HK-2 (cell line): Measurements from ENCODE around the gene HMOX2.

Experiments used
- DNase-seq: peaks from one replicate; pipeline ENCODE4 v3.0.0-alpha.2; 2018; ENCODE audit not compliant: unreplicated experiment

HMOX2 gene

DNA sequence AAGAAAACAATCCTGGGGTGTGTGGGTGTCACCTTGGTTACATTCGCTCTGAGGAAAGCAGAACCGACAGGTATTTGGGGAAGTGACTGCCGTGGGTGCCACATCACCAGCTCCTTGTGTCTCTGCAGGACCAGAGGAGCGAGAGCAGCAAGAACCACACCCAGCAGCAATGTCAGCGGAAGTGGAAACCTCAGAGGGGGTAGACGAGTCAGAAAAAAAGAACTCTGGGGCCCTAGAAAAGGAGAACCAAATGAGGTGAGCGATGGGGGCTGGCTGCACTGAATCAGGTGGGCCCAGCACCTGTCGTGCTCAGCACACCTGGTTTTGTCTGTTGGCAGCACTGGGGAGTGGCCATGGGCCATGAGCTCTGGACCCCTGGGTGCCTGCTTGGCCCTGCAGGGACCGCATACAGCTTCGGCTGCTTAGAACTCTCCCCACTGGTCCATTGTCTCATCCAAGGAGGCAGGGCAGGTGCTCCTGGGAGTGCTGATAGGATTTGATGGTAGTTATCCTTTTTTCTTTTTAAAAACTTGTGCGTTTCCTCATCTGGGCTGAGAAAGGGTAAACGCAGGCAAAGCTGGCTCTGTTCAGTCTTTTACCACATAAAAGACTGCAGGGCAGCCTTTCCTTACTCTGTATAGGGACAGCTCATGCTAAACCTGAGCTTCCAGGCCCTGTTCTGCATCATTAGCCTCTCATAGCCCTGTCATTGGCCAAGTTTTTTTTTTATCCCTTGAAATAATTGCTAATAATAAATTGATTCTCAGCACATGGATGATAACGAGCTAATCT lies 29.4 kb downstream of the HMOX2 start:
- DNase-seq = no peak

GRCh38 chr16:4506450-4506849 lies 30.3 kb downstream of the HMOX2 start:
- no peak for DNase-seq

DNA sequence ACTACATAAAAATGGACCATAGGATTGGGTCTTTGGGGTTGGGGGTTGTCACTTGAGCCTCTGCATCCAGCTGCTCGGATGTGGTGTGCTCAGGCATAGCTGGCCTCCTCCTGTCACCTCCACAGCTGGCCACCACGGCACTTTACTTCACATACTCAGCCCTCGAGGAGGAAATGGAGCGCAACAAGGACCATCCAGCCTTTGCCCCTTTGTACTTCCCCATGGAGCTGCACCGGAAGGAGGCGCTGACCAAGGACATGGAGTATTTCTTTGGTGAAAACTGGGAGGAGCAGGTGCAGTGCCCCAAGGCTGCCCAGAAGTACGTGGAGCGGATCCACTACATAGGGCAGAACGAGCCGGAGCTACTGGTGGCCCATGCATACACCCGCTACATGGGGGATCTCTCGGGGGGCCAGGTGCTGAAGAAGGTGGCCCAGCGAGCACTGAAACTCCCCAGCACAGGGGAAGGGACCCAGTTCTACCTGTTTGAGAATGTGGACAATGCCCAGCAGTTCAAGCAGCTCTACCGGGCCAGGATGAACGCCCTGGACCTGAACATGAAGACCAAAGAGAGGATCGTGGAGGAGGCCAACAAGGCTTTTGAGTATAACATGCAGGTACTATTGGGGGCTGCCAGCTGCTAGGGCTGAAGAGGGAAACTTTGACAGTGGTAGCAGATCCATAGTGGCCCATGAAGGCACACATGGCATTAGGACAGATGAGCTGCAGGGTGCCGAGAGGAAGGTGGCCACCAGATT lies 31.6 kb downstream of the HMOX2 start:
- DNase-seq = no peak

DNA sequence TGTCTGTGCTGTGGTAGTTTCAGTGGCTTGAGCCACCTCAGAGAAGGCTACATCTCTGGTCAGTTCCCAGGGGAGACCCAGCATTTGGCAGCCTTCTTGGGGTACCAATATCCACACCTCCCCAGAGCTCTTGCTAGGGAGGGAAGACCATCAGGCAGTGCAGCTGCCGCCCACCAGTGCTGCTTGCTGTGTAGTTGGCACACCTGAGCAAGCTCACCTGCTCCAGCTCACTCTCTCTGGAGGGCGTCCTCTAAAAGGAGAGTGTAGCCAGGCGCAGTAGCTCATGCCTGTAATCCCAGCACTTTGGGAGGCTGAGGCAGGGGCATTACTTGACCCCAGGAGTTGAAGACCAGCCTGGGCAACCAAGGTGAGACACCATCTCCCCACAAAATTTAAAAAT lies 32.6 kb downstream of the HMOX2 start:
- no peak for DNase-seq

GRCh38 chr16:4509420-4509819 lies 33.2 kb downstream of the HMOX2 start:
- no peak for DNase-seq

DNA sequence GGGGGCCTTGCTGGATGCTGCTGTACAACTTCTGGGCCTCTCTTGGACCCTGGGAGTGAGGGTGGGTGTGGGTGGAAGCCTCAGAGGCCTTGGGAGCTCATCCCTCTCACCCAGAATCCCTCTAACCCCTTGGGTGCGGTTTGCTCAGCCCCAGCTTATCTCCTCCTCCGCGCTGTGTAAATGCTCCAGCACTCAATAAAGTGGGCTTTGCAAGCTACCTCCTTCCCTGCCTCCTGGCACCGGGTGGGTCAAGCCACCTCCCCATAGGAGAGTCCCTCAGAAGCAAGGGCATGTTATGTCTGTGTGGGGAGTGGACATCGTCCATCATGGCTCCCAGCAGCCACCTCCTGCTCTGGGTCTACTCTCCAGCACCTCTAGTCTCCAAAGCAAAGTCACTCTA lies 33.9 kb downstream of the HMOX2 start:
- DNase-seq = no peak

- no peak for DNase-seq
These were observed 34.7 kb downstream of the HMOX2 start for GRCh38 chr16:4510747-4511426.

DNA sequence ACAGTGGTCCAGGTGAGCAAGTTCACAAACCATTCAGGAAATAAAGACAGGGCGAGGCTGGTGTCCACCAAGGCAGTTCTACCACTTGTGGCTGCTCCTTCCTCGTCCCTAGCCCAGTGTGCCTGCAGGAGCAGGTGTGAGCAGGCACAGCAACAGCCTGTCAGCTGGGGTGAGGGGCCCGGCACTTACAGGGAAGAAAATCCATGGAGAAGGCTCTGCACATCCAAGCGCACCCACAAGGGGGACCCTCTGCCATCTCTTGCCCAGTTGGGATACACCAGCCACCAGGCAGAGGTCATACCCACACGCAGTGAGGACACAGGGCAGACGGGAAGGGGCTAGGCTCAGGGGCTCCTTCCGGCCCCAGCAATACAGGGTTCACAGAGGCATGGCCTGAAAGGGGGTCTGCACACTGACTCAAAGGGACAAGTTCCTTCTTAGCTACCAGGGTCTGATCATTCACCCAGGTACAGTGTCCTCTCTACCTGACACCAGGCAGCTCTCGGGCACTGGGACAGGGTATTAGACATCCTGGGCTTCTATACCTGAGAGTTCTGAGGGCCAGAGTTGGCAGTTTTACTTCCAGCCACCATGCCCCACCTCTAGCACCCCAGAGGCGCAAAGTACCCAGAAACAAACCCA lies 35.4 kb downstream of the HMOX2 start:
- DNase-seq = no peak

DNA sequence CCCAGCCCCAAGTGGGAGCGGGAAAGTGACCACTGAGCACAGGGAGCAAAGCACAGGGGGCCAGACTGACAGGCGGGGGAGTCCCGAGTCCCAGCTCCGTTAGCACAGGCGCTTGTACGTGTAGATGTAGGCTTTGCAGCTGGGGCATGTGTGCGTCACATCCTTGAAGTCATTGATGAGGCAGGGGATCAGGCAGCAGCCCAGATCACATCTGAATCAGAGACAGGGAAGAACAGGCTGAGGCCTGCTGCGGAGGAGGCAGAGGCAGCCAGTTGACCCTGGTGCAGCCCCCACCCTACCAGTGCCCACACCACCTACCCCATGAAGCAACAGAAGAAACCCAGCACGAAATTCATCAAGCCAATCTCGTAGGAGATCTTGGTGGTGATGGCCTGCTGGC lies 36.3 kb downstream of the HMOX2 start:
- no peak for DNase-seq

DNA sequence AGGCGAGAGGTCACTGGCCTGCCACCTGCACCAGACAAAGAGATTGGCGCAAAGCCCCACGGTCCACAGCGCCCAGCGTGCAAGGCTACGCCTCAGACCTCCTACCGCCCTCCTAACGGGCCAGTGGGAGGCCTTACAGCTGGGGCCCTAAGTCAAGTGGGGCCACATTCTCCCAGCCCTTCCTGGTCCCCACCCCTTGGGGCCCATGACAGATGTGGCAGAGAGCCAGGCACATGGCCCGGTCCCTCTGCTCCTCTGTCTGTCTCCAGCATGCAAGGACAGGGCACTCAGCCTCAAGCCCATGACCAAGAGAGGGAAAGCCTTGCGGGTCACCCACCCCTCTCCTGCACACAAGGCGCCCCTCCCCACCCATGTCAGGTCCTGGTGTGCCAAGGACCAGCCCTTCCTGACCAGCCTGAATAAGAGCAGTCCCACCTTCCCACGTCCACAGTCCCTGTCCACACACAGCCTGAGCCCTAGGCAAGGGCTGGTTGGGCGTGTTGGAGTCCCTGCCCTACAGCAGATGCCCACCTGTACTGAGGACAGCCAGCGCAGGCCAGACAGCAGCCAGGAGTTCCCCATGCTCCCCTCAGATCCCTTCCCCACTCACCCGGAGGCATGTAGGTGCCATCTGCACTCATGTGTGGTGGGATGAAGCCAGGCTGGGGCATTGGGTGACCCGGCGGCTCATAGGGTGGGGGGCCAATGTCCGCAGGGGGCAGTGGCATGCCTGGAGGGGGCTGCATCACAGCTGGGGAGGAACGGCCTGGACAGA lies 37.1 kb downstream of the HMOX2 start:
- no peak for DNase-seq

GRCh38 chr16:4513881-4514280 lies 37.7 kb downstream of the HMOX2 start:
- no peak for DNase-seq

- DNase-seq = no peak
These were observed 38.4 kb downstream of the HMOX2 start for GRCh38 chr16:4514606-4515005.

GRCh38 chr16:4515611-4516233 lies 39.5 kb downstream of the HMOX2 start:
- no peak for DNase-seq

GRCh38 chr16:4517812-4518680 lies 41.8 kb downstream of the HMOX2 start:
- no peak for DNase-seq

DNA sequence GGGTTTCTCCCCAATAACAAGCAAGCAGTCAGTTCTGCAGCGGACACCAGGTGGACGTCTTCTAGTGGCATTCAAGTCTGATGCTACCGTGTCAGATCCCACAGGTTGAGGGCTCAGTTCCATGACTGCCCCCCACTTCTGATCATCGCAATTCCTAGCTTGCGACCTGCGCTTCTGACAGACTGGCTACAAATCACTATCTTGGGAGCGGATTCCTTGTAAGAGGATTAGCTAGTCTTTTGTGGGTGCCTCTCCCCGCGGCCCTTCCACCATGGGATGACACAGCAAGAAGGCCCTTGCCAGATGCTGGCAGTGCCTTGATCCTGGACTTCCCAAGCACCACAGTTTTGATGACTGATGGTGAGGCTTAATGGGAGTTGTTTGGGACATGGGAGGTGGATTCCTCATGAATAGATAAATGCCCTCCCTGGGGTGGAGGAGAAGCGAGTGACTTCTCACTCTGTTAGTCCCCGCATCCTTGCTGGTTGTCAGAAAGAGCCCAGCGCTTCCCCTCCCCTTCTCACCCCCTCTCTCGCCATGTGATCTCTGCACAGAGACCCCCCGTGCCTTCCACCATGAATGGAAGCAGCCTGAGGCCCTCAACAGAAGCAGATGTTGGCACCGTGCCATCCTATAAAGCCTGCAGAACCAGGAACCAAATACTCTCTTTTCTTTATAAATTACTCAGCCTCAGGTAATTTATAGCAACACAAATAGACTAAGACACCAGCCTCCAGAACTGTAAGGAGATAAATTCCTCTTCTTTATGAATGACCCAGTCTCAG lies 43.3 kb downstream of the HMOX2 start:
- no peak for DNase-seq

DNA sequence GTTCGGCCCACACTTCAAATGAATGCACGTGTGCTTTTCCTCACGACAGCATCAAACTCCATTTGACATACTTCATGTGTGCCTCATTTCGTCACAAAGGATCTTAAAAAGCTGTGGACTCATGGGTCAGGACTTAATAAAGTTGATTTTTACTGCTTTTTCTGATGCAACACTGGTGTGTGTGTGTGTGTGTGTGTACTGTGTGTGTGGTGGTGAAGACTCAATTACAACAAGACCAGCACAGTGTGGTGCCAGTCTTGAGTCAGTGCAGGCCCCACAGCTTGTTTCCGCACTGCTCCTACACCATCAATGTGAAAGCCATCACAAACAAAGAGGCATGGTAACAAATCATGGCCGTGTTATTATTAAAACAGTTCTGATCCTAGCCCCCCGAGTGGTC lies 44.7 kb downstream of the HMOX2 start:
- DNase-seq = no peak

GRCh38 chr16:4522051-4522581 lies 45.9 kb downstream of the HMOX2 start:
- no peak for DNase-seq

- DNase-seq = no peak
These were observed 47.5 kb downstream of the HMOX2 start for GRCh38 chr16:4523686-4524085.

- no peak for DNase-seq
These were observed 48.4 kb downstream of the HMOX2 start for GRCh38 chr16:4524571-4524970.
